C1 segment of cervical spinal cord (tissue), 14 donors: ENCODE data around the gene PRKG1.
"Not testable (repeated sequence)": the region's sequence is repeated elsewhere in the genome, so short reads cannot be mapped to it uniquely, and the experiment has no call there.

Experiments used
- DNase-seq, 14 donors: peaks; one replicate each; lab custom pipeline; 2025; lab: John Stamatoyannopoulos, UW

PRKG1 gene

GRCh38 chr10:51985336-51985735, 911.0 kb downstream of the PRKG1 start:
- no peak for DNase-seq

DNA sequence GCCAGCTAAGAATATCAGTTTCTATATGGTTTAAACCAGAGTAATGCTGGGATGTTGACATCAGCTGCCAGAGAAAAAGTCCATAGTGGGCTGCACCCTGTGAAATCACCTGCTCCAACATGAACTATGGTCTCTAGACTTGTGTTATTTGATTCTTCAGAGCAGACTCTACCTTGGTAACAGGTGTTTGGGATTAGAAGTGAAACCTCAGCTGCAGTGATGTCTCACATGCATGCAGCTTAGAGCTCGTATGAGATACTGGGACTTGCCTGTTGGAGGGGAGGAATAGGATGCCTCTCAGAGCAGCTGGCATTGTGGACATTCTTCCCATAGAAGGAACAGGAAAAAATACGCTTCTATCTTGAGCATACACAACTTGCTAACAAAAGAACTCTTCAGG, 912.2 kb downstream of the PRKG1 start:
- DNase-seq = no peak

DNA sequence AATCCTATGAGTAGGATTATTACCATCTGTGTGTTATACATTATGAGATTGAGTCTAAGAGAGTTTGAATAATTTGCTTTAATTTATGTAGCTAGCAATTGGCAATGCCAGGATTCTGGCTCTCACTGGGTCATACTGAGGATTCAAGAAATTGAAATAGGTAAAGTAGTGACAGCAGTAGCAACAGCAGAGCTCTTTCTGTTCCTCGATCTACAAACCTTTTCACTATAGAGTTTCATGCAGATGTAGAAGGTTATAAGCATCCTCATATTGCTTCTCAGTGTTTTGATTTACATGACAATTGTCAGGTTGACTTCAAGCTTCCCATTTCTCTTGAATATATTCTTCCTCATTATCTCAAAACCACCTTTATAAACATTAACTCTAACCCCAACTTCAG, 919.2 kb downstream of the PRKG1 start:
- no peak for DNase-seq

GRCh38 chr10:51999096-51999495, 924.8 kb downstream of the PRKG1 start:
- DNase-seq = no peak

DNA sequence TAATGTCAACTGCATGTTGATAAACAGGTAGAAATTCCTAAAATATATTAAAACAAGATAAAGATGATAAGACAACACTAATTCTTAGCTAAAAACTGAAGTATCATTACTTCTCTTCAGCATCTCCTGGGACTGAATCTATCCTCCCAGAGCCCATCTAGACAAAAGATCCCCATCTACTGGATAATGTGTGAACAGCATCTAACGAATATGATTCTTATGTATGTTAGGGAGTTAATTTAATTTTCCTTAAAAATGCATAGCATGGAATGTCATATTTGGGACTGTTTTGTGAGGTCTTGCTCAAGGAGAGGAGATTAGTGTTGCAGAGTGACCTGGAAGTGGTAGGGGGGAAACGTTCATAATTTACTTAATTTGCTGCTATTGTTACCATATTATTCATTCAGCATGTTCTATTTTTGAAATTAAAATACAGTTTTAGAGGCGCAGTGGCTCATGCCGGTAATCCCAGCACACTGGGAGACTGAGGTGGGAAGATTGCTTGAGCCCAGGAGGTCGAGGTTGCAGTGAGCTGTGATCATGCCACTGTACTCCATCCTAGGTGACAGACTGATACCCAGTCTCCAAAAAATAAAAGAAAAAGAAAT, 930.2 kb downstream of the PRKG1 start:
- DNase-seq = no peak

GRCh38 chr10:52007091-52007490, 932.8 kb downstream of the PRKG1 start:
- DNase-seq = no peak

DNA sequence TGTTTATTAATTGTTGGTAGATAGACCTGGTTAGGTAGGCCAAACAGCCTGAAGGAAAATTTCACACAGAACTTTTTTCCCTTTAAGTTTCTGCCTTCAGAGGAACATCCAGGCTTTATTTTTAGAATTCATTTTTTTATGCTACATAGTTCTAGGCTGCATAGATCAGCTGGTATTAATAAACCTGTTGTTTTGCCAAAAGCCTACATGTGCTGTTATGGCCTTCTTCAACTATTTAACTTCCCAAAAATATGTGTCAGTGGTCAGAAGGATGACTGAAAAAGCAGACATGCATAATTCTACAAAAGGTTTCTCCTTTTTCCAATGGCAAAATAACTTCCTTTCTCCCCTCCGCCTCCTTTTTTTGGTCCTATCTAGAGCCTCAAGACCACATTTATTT, 936.8 kb downstream of the PRKG1 start:
- no peak for DNase-seq

DNA sequence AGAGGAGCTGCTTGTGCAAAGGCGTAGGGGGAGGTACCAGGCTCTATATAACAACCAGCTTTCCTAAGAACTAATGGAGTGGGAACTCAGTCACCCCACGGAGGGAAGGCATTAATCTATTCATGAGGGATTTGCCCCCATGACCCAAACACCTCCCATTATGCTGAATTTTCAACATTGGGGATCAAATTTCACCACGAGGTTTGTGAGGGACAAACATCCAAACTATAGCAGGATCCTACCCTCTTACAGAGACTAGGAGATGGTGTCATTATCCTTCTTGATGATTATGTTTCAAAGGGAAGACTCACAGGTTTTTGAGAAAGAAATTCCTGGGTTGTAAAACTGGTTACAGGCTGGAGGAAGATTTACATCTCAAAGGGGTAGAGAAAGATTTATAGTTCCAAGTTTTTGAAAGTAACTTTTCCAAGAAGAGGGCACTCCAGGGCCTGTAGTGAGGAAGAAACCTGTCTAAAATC, 944.8 kb downstream of the PRKG1 start:
- no peak for DNase-seq

GRCh38 chr10:52019656-52020055, 945.4 kb downstream of the PRKG1 start:
- DNase-seq = no peak

DNA sequence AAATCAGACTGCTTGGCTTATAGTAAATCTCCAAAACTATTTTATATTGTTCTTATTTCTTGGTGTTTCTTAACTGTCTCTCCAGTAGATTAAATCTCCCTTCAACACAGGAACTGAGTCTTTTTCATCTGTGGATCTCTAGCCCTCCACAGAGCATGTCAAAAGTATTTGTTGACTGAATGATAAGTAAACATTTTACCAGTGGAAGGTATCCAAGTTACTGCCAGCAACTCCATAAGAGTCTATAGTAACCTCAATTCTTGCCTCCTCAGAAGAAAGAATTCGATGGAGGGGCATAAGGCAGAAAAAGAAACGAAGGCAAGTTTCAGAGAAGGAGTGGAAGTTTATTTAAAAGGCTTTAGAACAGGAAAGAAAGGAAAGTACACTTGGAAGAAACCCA, 945.9 kb downstream of the PRKG1 start:
- DNase-seq = no peak

DNA sequence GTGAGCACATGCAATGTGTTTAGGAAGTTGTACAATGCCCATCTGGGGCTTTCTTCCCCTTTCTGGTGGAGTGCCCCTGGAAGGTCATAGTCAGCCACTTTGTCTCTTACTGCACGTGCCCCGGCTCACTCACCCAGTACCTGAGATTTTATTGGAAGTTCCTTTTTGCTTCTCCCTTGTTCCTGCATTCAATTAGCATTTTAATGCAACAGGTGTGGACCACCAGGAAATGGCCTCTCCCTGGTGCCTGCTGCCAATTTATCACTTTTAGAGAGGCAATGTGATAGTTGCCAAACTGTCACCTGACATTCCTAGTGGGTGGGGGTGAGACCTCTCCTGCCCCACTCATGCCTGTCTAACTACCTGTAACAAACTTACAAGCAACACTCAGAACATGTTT, 946.4 kb downstream of the PRKG1 start:
- DNase-seq = no peak

- no peak for DNase-seq
Observed at GRCh38 chr10:52027055-52027705, 952.9 kb downstream of the PRKG1 start.

DNA sequence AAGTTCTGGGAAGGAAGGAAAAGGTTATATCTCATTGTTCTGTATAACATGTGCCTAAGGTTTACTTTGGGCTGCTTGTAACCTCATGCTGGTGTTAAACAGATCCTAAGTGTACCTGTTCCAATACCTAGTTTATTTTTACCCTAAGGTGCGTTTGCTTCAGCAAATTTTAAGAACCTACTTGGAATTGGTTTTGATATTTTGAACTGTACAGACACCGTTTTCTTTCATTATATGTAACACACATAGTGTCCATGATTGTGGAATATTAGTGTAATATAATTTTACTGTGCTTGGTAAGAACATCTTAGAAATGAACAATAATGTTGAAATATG, 954.2 kb downstream of the PRKG1 start:
- no peak for DNase-seq

GRCh38 chr10:52029628-52030027, 955.3 kb downstream of the PRKG1 start:
- no peak for DNase-seq

DNA sequence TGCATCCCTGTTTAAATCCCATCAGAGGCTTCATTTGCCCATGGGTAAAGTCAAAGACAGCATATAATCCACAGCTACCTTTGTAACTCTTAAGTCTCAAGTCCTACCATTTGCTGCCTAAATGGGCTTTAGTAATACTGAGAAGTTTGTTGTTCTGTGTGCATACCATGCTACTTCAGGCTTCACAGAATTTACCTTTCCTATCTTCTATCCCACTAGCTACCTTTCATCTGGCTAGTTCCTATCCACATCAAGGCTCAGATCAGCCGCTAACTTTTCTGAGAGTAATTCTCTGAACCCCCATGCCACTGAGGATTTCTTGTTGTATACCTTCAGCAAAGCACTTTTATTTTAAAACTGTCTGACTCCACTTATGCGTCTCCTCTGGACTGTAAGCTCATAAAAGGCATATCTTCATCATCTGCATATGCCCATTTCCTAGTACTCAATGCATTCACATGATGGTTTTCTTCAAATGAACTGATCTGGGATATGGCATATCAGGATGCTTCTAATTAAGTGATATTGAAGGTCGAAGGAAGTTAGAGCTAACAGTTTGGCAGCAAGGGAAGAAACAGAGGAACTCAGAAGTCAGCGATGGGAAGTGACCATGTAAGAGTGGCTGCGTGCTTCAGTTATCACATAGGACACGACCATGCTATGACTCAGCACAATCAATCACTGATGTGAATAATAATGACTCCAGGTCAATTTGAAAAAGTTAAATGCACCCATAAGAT, 955.9 kb downstream of the PRKG1 start:
- no peak for DNase-seq

DNA sequence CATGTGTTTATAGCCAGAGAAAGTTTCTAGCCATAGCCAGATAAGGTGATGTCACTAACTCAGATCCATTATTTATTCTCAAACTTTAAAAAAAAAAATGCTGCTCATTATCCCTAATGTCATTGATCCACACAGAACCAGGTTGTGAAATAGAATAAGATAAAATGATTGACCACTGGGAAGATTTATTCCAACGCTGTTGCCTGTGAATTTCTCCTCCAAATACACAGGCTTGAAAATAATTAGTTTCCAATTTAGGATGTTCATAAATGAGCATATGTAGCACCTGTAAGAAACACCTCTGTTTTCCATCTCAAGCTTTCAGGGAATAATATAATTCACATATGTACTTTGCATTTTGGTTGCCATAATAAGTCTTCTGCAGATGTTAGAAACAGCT, 956.7 kb downstream of the PRKG1 start:
- no peak for DNase-seq

GRCh38 chr10:52031771-52032170, 957.5 kb downstream of the PRKG1 start:
- DNase-seq = no peak

DNA sequence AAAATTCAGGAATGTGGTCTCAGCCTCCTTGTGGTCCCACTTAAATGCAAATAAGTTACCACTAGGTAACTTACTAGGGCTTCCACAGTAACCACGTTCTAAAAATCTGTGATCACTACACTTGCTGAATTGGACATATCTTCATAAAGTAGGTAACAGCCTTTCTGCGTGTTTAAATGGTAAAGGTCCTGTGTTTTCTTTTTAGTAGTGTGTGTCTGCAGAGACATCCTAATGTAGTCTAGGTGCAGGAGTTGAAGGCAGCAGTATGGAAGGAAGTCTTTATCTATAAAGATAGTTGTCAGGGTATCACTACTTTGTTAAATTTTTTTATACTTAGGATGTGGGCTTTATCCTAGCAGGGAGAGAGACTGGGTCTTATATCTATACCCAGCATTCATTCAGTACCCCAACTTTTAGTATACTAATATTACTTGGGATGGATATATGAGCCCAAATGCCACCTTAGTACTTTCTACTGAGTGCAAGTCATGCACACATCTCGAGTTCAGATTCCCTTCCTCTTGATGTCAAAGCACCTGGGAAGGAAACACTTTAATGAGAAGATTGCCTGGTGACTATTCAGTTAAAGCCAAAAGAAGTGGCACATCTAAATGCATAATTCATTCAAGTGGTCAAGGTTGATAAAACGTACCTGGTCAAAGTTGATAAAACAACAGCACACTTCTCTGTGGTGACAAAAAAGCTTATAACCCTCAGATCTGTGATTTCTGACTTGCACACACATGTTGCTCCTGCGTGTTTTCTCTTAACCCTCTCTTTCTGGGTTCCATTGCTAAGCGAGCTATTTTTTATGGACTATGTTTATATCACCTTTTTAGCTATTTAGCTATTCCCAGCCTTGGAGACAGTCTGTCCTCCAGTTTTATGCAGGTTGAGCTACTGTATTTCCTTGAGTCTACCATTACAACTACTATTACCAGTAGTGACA, 958.7 kb downstream of the PRKG1 start:
- DNase-seq = no peak

DNA sequence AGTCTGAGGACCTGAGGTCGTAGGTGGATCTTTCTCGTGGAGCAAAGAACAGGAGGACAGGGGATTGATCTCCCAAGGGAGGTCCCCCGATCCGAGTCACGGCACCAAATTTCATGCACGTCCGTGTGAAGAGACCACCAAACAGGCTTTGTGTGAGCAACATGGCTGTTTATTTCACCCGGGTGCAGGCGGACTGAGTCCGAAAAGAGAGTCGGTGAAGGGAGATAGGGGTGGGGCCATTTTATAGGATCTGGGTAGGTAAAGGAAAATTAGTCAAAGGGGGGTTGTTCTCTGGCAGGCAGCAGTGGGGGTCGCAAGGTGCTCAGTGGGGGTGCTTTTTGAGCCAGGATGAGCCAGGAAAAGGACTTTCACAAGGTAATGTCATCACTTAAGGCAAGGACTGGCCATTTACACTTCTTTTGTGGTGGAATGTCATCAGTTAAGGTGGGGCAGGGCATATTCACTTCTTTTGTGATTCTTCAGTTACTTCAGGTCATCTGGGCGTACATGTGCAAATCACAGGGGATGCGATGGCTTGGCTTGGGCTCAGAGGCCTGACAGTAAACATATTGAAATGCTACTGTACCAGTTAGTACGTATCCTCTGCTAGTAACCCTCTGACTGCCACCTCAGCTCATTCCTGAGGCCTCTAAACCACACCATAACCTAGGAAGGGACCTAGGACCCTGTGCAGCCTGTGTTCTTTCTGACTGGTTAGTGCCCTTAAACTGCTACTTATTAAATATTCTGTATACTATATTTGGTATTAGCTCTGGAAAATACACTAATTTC, 964.9 kb downstream of the PRKG1 start:
- DNase-seq = not testable (repeated sequence)

DNA sequence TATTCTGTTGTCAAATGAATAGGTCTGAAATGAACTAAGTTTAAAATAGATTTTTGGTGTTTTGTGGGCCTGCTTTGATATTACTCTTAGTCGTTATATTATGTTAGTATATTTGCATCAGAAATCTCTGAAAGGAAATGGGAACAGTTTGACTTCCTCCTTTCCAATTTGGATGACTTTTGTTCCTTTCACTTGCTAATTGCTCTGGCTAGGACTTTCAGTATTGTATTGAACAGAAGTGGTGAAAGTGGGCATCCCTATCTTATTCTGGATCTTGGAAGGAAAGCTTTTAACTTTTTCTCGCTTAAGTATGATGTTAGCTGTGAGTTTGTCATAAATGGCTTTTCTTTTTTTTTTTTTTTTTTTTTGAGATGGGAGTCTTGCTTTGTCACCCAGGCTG, 966.2 kb downstream of the PRKG1 start:
- no peak for DNase-seq

- no peak for DNase-seq
Observed at GRCh38 chr10:52043811-52044210, 969.5 kb downstream of the PRKG1 start.
